ENCODE data around the gene MAPRE3. TPM values are rescaled to one million over a fixed set of nuclear protein-coding genes. Genes with fewer than 3 reads are reported as not detected.

Gene MAPRE3
- total and polyA plus RNA-seq, 2 donors (not counting 3 experiments of a cell fraction or from before 2014, with no cell fraction given) = 4.4 to 6.1 TPM

- POLR2A ChIA-PET = interaction anchor here (0.7 kb wide), 1 partner anchor 56 kb away, joined by 4 read pairs; no protein-coding TSS in a partner anchor
Measured at GRCh38 chr2:27067385-27067784, 96.9 kb downstream of the MAPRE3 start.

GRCh38 chr2:27069436-27069835 is 99.0 kb downstream of the MAPRE3 start:
- H3K36me3 ChIP-seq (ENCODE audit: control insufficient read depth in 2 of 2, extremely low read depth in 1 of 2, insufficient read depth in 2 of 2, low read length in 2 of 2) = peaks cover 13 to 28% of the 10 kb centered on the region in 2 experiments
- H3K9me1 ChIP-seq (replicated peaks; ENCODE audit: control insufficient read depth, extremely low read depth, insufficient read depth, low read length) = no peaks in the 10 kb centered on the region
- H2AFZ ChIP-seq (ENCODE audit: low read depth, low read length) = no peak overlapping the region
- no peaks in the 10 kb centered on the region for H3K9me3 ChIP-seq (replicated peaks; ENCODE audit: control insufficient read depth, insufficient read depth, low read length)
- no peaks in the 10 kb centered on the region for H3K27me3 ChIP-seq (ENCODE audit: control insufficient read depth in 2 of 2, insufficient read depth in 2 of 2, low read length in 2 of 2)
- DNase-seq (ENCODE audit: low read depth, low spot score) (no peak), FAIRE-seq (no peak)
- H3K4me1 ChIP-seq (ENCODE audit: control insufficient read depth, extremely low read depth, insufficient read depth, low read length) = peaks cover 17% of the 10 kb centered on the region
- intact Hi-C loops (cut with micrococcal nuclease) = no loop called here
- dilution Hi-C loops (cut with MboI; ENCODE audit: extremely low pct_ligation_motif_present, low sequenced_read_pairs) = no loop called here
- no peak overlapping the region for H3K4me3 ChIP-seq (replicated peaks in 1 of 3; ENCODE audit: insufficient read depth in 1 of 3, low read depth in 1 of 3, low read length in 3 of 3)
- no peak overlapping the region for H3K27ac ChIP-seq (ENCODE audit: insufficient read depth, low read depth, low read length)
- CTCF ChIA-PET = no interaction called here
- H3K79me2 ChIP-seq (ENCODE audit: control insufficient read depth, insufficient read depth, low read length) = peaks cover 34% of the 10 kb centered on the region
- peak overlapping the region; percentile 72 for H3K4me2 ChIP-seq (ENCODE audit: insufficient read depth, low read length)
- no peak for TF ChIP-seq MAX (IDR thresholded peaks at IDR 0.05; ENCODE audit: insufficient read depth, insufficient read length)
- no peak for TF ChIP-seq POLR2AphosphoS5 (IDR thresholded peaks at IDR 0.05; ENCODE audit: insufficient read depth, low read depth, low read length)
- no peak for TF ChIP-seq POLR2A (IDR thresholded peaks at IDR 0.05; ENCODE audit: low read depth, low read length)
- no peak for TF ChIP-seq JUN (IDR thresholded peaks at IDR 0.05; ENCODE audit: borderline replicate concordance, insufficient read depth, insufficient read length, low read depth)
- no peak for TF ChIP-seq GATA2 (IDR thresholded peaks at IDR 0.05; ENCODE audit: insufficient read depth, insufficient read length, low read depth, low read length)
- TF ChIP-seq EZH2 (IDR thresholded peaks at IDR 0.05; ENCODE audit: borderline replicate concordance, low read depth, low read length, severe bottlenecking) = no peak
- TF ChIP-seq CTCF (IDR thresholded peaks at IDR 0.05; ENCODE audit: extremely low read depth in 1 of 2, insufficient read depth in 1 of 2, low read depth in 1 of 2, low read length in 2 of 2) = no peak
- no peak for TF ChIP-seq MYC (IDR thresholded peaks at IDR 0.05; ENCODE audit: low read depth, low read length)
- no peak for TF ChIP-seq FOS (IDR thresholded peaks at IDR 0.05; ENCODE audit: borderline replicate concordance, insufficient read depth, low read length)
- no peak overlapping the region for H3K9ac ChIP-seq (replicated peaks; ENCODE audit: extremely low read depth, insufficient read depth, low read length)
- POLR2A ChIA-PET = no interaction called here
- no TSS peak for BruUV-seq (replicated peaks)
- H4K20me1 ChIP-seq (replicated peaks; ENCODE audit: control insufficient read depth, extremely low read depth, insufficient read depth, low read length) = no peaks in the 10 kb centered on the region

More at GRCh38 chr2:27067385-27067784, 96.9 kb downstream of the MAPRE3 start:
- Histone ChIP-seq H3K27ac (ENCODE audit: insufficient read depth, low read depth, low read length) (no peak overlapping the region), H3K27me3 (ENCODE audit: control insufficient read depth in 2 of 2, insufficient read depth in 2 of 2, low read length in 2 of 2) (no peaks in the 10 kb centered on the region), H2AFZ (ENCODE audit: low read depth, low read length) (no peak overlapping the region), H3K9ac (replicated peaks; ENCODE audit: extremely low read depth, insufficient read depth, low read length) (no peak overlapping the region), H3K9me3 (replicated peaks; ENCODE audit: control insufficient read depth, insufficient read depth, low read length) (no peaks in the 10 kb centered on the region), H3K79me2 (ENCODE audit: control insufficient read depth, insufficient read depth, low read length) (peaks cover 34% of the 10 kb centered on the region), H3K4me3 (replicated peaks in 1 of 3; ENCODE audit: insufficient read depth in 1 of 3, low read depth in 1 of 3, low read length in 3 of 3) (no peak overlapping the region), H3K36me3 (ENCODE audit: control insufficient read depth in 2 of 2, extremely low read depth in 1 of 2, insufficient read depth in 2 of 2, low read length in 2 of 2) (peaks cover 13 to 28% of the 10 kb centered on the region in 2 experiments), H3K9me1 (replicated peaks; ENCODE audit: control insufficient read depth, extremely low read depth, insufficient read depth, low read length) (no peaks in the 10 kb centered on the region), H3K4me2 (ENCODE audit: insufficient read depth, low read length) (no peak overlapping the region), H3K4me1 (ENCODE audit: control insufficient read depth, extremely low read depth, insufficient read depth, low read length) (peaks cover 33% of the 10 kb centered on the region), H4K20me1 (replicated peaks; ENCODE audit: control insufficient read depth, extremely low read depth, insufficient read depth, low read length) (no peaks in the 10 kb centered on the region)
- no peak for TF ChIP-seq MAX (IDR thresholded peaks at IDR 0.05; ENCODE audit: insufficient read depth, insufficient read length)
- intact Hi-C loops (cut with micrococcal nuclease) = no loop called here
- dilution Hi-C loops (cut with MboI; ENCODE audit: extremely low pct_ligation_motif_present, low sequenced_read_pairs) = no loop called here
- CTCF ChIA-PET = interaction anchor here (0.8 kb wide), 1 partner anchor 11 kb away, joined by 3 read pairs; no protein-coding TSS in a partner anchor
- FAIRE-seq (no peak), DNase-seq (ENCODE audit: low read depth, low spot score) (no peak)
- no TSS peak for BruUV-seq (replicated peaks)

Data from endothelial cell of umbilical vein (primary cell).